H1 (cell line): Measurements from ENCODE around the gene SPOCK2. TPM values are rescaled to one million over a fixed set of nuclear protein-coding genes. Genes with fewer than 3 reads are reported as not detected.

ENCODE experiments used
- CTCF ChIA-PET: fragments of 300-600 bp; sonication (Branson Sonifier 250); formaldehyde crosslinking; loops from one replicate; lab custom pipeline; 2021; ENCODE audit not compliant: partially characterized antibody; lab: Charles Lee
- POLR2A ChIA-PET: fragments of 300-600 bp; sonication (Branson Sonifier 250); formaldehyde crosslinking; loops from one replicate; lab custom pipeline; 2021; ENCODE audit warnings: inconsistent platforms; ENCODE audit not compliant: partially characterized antibody; lab: Charles Lee
- DNase-seq, 2 experiments: peaks; one replicate each; pipeline versions ENCODE4 v3.0.0 to v3.0.0-alpha.2; 2010 to 2022; ENCODE audit warnings: low spot score in 2 of 2, low read depth in 1 of 2, mixed read lengths in 1 of 2
- FAIRE-seq: peaks from 2 replicates; lab custom pipeline; 2011; peaks lifted over from hg19 to GRCh38; lab: Jason Lieb, UNC
- H2AFZ ChIP-seq: 2 replicates; pipeline ENCODE4 v1.8.1; 2012; ENCODE audit warnings: low read length, inconsistent platforms
- H2AK5ac ChIP-seq: 2 replicates; pipeline ENCODE4 v1.6.1; 2013; ENCODE audit warnings: low read depth, low read length
- H2BK120ac ChIP-seq: replicated peaks from 2 replicates; pipeline ENCODE3; 2013; ENCODE audit warnings: low read depth, low read length, inconsistent platforms
- H2BK12ac ChIP-seq: 2 replicates; pipeline ENCODE4 v1.6.1; 2013; ENCODE audit warnings: low read depth, low read length
- H2BK15ac ChIP-seq: 2 replicates; pipeline ENCODE4 v1.6.1; 2013; ENCODE audit warnings: low read length
- H2BK20ac ChIP-seq: 2 replicates; pipeline ENCODE4 v1.6.1; 2013; ENCODE audit warnings: low read length
- H2BK5ac ChIP-seq: 2 replicates; pipeline ENCODE4 v1.6.1; 2013; ENCODE audit warnings: low read depth, low read length
- H3K14ac ChIP-seq: 2 replicates; pipeline ENCODE4 v1.6.1; 2013; ENCODE audit warnings: inconsistent platforms; ENCODE audit not compliant: insufficient read length
- H3K18ac ChIP-seq: 2 replicates; pipeline ENCODE4 v1.6.1; 2013; ENCODE audit warnings: low read length; ENCODE audit errors: extremely low read depth
- H3K23ac ChIP-seq: 2 replicates; pipeline ENCODE4 v1.6.1; 2013; ENCODE audit warnings: inconsistent platforms; ENCODE audit not compliant: insufficient read length
- H3K23me2 ChIP-seq: 2 replicates; pipeline ENCODE4 v1.6.1; 2013; ENCODE audit warnings: low read depth, low read length
- H3K27ac ChIP-seq: 2 replicates; pipeline ENCODE4 v1.6.1; 2011; ENCODE audit warnings: low read depth, low read length, inconsistent platforms
- H3K27me3 ChIP-seq, 4 experiments: replicated peaks in 1 of 4; 1 replicate in 1 of 4; 2 replicates in 3 of 4; pipeline versions ENCODE4 v1.6.1 to v1.8.1; 2011 to 2013; ENCODE audit warnings: low read length in 3 of 4, mild to moderate bottlenecking in 3 of 4, inconsistent platforms in 2 of 4, mixed read lengths in 2 of 4, moderate library complexity in 1 of 4; ENCODE audit not compliant: control insufficient read depth in 3 of 4, insufficient read depth in 3 of 4; ENCODE audit errors: extremely low read depth in 1 of 4
- H3K36me3 ChIP-seq, 4 experiments: 2 replicates each; pipeline versions ENCODE4 v1.6.1 to v1.8.1; 2011 to 2013; ENCODE audit warnings: mild to moderate bottlenecking in 4 of 4, low read length in 3 of 4, moderate library complexity in 2 of 4, control low read depth in 1 of 4, inconsistent platforms in 1 of 4; ENCODE audit not compliant: insufficient read depth in 4 of 4, control insufficient read depth in 2 of 4
- H3K4ac ChIP-seq: replicated peaks from 2 replicates; pipeline ENCODE3; 2013; ENCODE audit warnings: low read length, low read depth, mixed read lengths, inconsistent platforms; ENCODE audit not compliant: insufficient read length
- H3K4me1 ChIP-seq, 4 experiments: replicated peaks in 1 of 4; 1 replicate in 1 of 4; 2 replicates in 3 of 4; pipeline versions ENCODE4 v1.6.1 to v1.8.1; 2011 to 2013; ENCODE audit warnings: low read length in 3 of 4, inconsistent platforms in 2 of 4, mixed read lengths in 1 of 4; ENCODE audit not compliant: insufficient read depth in 4 of 4, control insufficient read depth in 3 of 4
- H3K4me2 ChIP-seq, 2 experiments: 2 replicates each; pipeline versions ENCODE4 v1.6.1 to v1.8.1; 2011 to 2013; ENCODE audit warnings: low read depth in 2 of 2, low read length in 2 of 2, control low read depth in 1 of 2, inconsistent platforms in 1 of 2, mild to moderate bottlenecking in 1 of 2; ENCODE audit not compliant: insufficient read depth in 1 of 2
- H3K4me3 ChIP-seq, 4 experiments: fragments of 200-600, 300-600 bp in 1 of 4; sonication (generic), shearing (Covaris generic), sonication (Bioruptor Twin) in 1 of 4; 2 replicates each; pipeline versions ENCODE4 v1.5.1 to v1.8.1; 2011 to 2016; ENCODE audit warnings: low read length in 4 of 4, low read depth in 3 of 4, control low read depth in 2 of 4, inconsistent platforms in 2 of 4, mild to moderate bottlenecking in 2 of 4, mixed read lengths in 1 of 4, moderate library complexity in 1 of 4; ENCODE audit not compliant: insufficient read depth in 2 of 4; ENCODE audit errors: extremely low read depth in 1 of 4
- H3K56ac ChIP-seq: replicated peaks from 2 replicates; pipeline ENCODE3; 2013; ENCODE audit warnings: low read depth, mild to moderate bottlenecking, mixed read lengths, low read length, inconsistent platforms; ENCODE audit not compliant: insufficient read length
- H3K79me1 ChIP-seq: 2 replicates; pipeline ENCODE4 v1.6.1; 2013; ENCODE audit warnings: low read depth, low read length, control low read depth
- H3K79me2 ChIP-seq, 2 experiments: 2 replicates each; pipeline versions ENCODE4 v1.6.1 to v1.8.1; 2012 to 2013; ENCODE audit warnings: low read length in 2 of 2, mild to moderate bottlenecking in 2 of 2, inconsistent platforms in 1 of 2; ENCODE audit not compliant: insufficient read depth in 2 of 2, control insufficient read depth in 1 of 2
- H3K9ac ChIP-seq, 4 experiments: replicated peaks in 1 of 4; 1 replicate in 1 of 4; 2 replicates in 3 of 4; pipeline versions ENCODE4 v1.6.1 to v1.8.1; 2011 to 2013; ENCODE audit warnings: low read depth in 3 of 4, low read length in 3 of 4, control low read depth in 2 of 4, mild to moderate bottlenecking in 2 of 4, moderate library complexity in 2 of 4, inconsistent platforms in 1 of 4; ENCODE audit errors: extremely low read depth in 1 of 4
- H3K9me3 ChIP-seq, 2 experiments: 2 replicates each; pipeline versions ENCODE4 v1.6.1 to v1.8.1; 2012 to 2013; ENCODE audit warnings: mild to moderate bottlenecking in 2 of 2, moderate library complexity in 2 of 2, control low read depth in 1 of 2, inconsistent platforms in 1 of 2, low read depth in 1 of 2, low read length in 1 of 2, mixed read lengths in 1 of 2; ENCODE audit not compliant: insufficient read depth in 2 of 2
- H4K20me1 ChIP-seq, 2 experiments: replicated peaks in 1 of 2; 2 replicates each; pipeline versions ENCODE3 to v1.8.1; 2011 to 2013; ENCODE audit warnings: inconsistent platforms in 2 of 2, low read length in 2 of 2, mild to moderate bottlenecking in 1 of 2; ENCODE audit not compliant: insufficient read depth in 2 of 2, control insufficient read depth in 1 of 2
- H4K5ac ChIP-seq: 2 replicates; pipeline ENCODE4 v1.6.1; 2013; ENCODE audit warnings: low read length, low read depth, mixed read lengths, inconsistent platforms; ENCODE audit not compliant: insufficient read length
- H4K8ac ChIP-seq: 2 replicates; pipeline ENCODE4 v1.8.0; 2013; ENCODE audit warnings: mild to moderate bottlenecking, moderate library complexity, low read length, inconsistent platforms; ENCODE audit not compliant: insufficient read depth; ENCODE audit errors: extremely low read depth
- H4K91ac ChIP-seq: replicated peaks from 2 replicates; pipeline ENCODE3; 2013; ENCODE audit warnings: low read length, mixed read lengths, inconsistent platforms; ENCODE audit not compliant: insufficient read length
- CBX5 ChIP-seq: fragments of 300-800, 300-1000 bp; sonication (generic); IDR thresholded peaks from 2 replicates; pipeline ENCODE4 v1.7.1; 2016; ENCODE audit warnings: antibody characterized with exemption, low read length, low read depth
- CHD1 ChIP-seq: IDR thresholded peaks from 2 replicates; pipeline ENCODE4 v1.6.1; 2012; ENCODE audit warnings: low read depth, low read length, improper control_type of control experiment
- CHD2 ChIP-seq: IDR thresholded peaks from 2 replicates; pipeline ENCODE4 v1.6.1; 2012; ENCODE audit warnings: low read length, improper control_type of control experiment
- E2F6 ChIP-seq: IDR thresholded peaks from 2 replicates; pipeline ENCODE4 v1.6.1; 2012; ENCODE audit warnings: inconsistent platforms
- FOSL1 ChIP-seq: IDR thresholded peaks from 2 replicates; pipeline ENCODE4 v1.6.1; 2011; ENCODE audit warnings: mild to moderate bottlenecking, low read depth, low read length, moderate library complexity; ENCODE audit not compliant: insufficient read depth
- HDAC6 ChIP-seq: IDR thresholded peaks from one replicate; pipeline ENCODE4 v1.7.1; 2012; ENCODE audit warnings: low read depth, mild to moderate bottlenecking, inconsistent platforms, low read length, moderate library complexity
- NANOG ChIP-seq: IDR thresholded peaks from 2 replicates; pipeline ENCODE4 v1.6.1; 2011; ENCODE audit warnings: low read length, low read depth, mild to moderate bottlenecking, inconsistent platforms; ENCODE audit not compliant: insufficient read depth, poor library complexity, severe bottlenecking
- PHF8 ChIP-seq: fragments of 200-600 bp; sonication (generic); conservative IDR thresholded peaks from 2 replicates; pipeline ENCODE4 v1.7.1; 2012; ENCODE audit warnings: low read depth, mild to moderate bottlenecking, inconsistent platforms, low read length, moderate library complexity
- RBBP5 ChIP-seq: IDR thresholded peaks from 2 replicates; pipeline ENCODE4 v1.7.1; 2012; ENCODE audit warnings: low read depth, mild to moderate bottlenecking, inconsistent platforms, low read length, moderate library complexity, borderline replicate concordance
- SP2 ChIP-seq: IDR thresholded peaks from 2 replicates; pipeline ENCODE4 v1.6.1; 2012; ENCODE audit warnings: mild to moderate bottlenecking, low read length, inconsistent platforms
- SP4 ChIP-seq: IDR thresholded peaks from 2 replicates; pipeline ENCODE4 v1.6.1; 2012; ENCODE audit warnings: low read length, inconsistent platforms
- SRF ChIP-seq: IDR thresholded peaks from 2 replicates; pipeline ENCODE4 v1.6.1; 2011; ENCODE audit warnings: mild to moderate bottlenecking, low read depth, low read length, moderate library complexity
- TAF1 ChIP-seq: IDR thresholded peaks from 2 replicates; pipeline ENCODE4 v1.6.1; 2011; ENCODE audit warnings: mild to moderate bottlenecking, low read depth, low read length
- TEAD4 ChIP-seq: IDR thresholded peaks from 2 replicates; pipeline ENCODE4 v1.6.1; 2012; ENCODE audit warnings: low read depth, low read length, inconsistent platforms, mixed read lengths
- WGBS, 2 experiments: shearing (Covaris generic) in 1 of 2; methylation state at CpG; one replicate each; pipeline versions ENCODE4 v1.1.6 to v1.1.7; 2013 to 2015; ENCODE audit warnings: low lambda C conversion rate in 2 of 2, mixed read lengths in 2 of 2, inconsistent platforms in 1 of 2, low coverage in 1 of 2, missing lambda C conversion rate in 1 of 2; ENCODE audit not compliant: insufficient replicate concordance in 2 of 2, insufficient coverage in 1 of 2, insufficient read length in 1 of 2; ENCODE audit errors: extremely low coverage in 1 of 2, missing lambda C conversion rate in 1 of 2; 5-methylcytosine and 5-hydroxymethylcytosine counted together
- polyA plus RNA-seq, 7 experiments: library from polyadenylated mRNA; depleted of rRNA in 3 of 7; stranded (reverse) in 5 of 7; unstranded in 2 of 7; fragments of >200 nt in 5 of 7; fragments of 200-250 nt in 2 of 7; gene quantifications; 1 replicate in 5 of 7; 2 replicates in 1 of 7; 4 replicates in 1 of 7; pipeline versions ENCODE4 v1.2.1 to v1.2.3, GENCODE V29; 2011 to 2013; ENCODE audit warnings: missing spikeins in 2 of 7, mixed read lengths in 2 of 7
- total RNA-seq: library from RNA; stranded (reverse); fragmentation: NEBNext Ultra II Directional; extraction: Animal tissue kit (Norgen Biotek cat#: 25700); gene quantifications from 2 replicates; pipeline ENCODE4 v1.2.1, GENCODE V29; 2021

The SPOCK2 gene
- total and polyA plus RNA-seq, 2 of the 8 experiments (the other 6 are each of a cell fraction or from before 2014, with no cell fraction given), result 1.5 to 1.9 TPM

- Histone ChIP-seq H4K91ac (no peak overlapping the region), H3K79me2 (no peaks in the 10 kb centered on the region), H3K79me1 (no peaks in the 10 kb centered on the region), H2AK5ac (no peak overlapping the region), H3K4me3 (no peak overlapping the region), H2AFZ (no peak overlapping the region), H2BK120ac (no peak overlapping the region), H2BK20ac (no peak overlapping the region), H3K4ac (no peak overlapping the region), H3K23me2 (no peaks in the 10 kb centered on the region), H3K27me3 (peaks cover 0 to 2% (median 0%) of the 10 kb centered on the region in 4 experiments; a peak in 1 of 7 replicates), H3K56ac (no peak overlapping the region), H3K9me3 (no peaks in the 10 kb centered on the region), H3K18ac (no peak overlapping the region), H2BK15ac (no peak overlapping the region), H3K4me1 (peaks cover 0 to 4% (median 4%) of the 10 kb centered on the region in 4 experiments; a peak in 3 of 7 replicates), H2BK5ac (no peak overlapping the region), H3K9ac (no peak overlapping the region), H3K23ac (no peak overlapping the region), H2BK12ac (no peak overlapping the region), H3K14ac (no peak overlapping the region), H4K5ac (no peak overlapping the region), H3K4me2 (no peak overlapping the region), H3K36me3 (no peaks in the 10 kb centered on the region), H3K27ac (no peak overlapping the region), H4K8ac (no peak overlapping the region), H4K20me1 (peaks cover 0 to under 1% of the 10 kb centered on the region in 2 experiments)
- ChIA-PET CTCF (interaction anchor here (0.8 to 4.2 kb wide), 14 partner anchors 11 to 142 kb away, joined by 3 to 42 read pairs (median 3); no protein-coding TSS in a partner anchor), POLR2A (no interaction called here)
- FAIRE-seq, result no peak
- DNase-seq, result no peak
- 94% methylated on average over 13 of the region's 13 CpGs; no CpG with 5 or more reads in 1 of the 2 experiments for WGBS, 2 experiments
- no peak for TF ChIP-seq RBBP5
- TF ChIP-seq CHD1, result no peak
- no peak for TF ChIP-seq FOSL1
- no peak for TF ChIP-seq SRF
- TF ChIP-seq TAF1, result no peak
- no peak for TF ChIP-seq SP4
- no peak for TF ChIP-seq E2F6
- no peak for TF ChIP-seq CBX5
- no peak for TF ChIP-seq CHD2
- no peak for TF ChIP-seq PHF8
- no peak for TF ChIP-seq TEAD4
- no peak for TF ChIP-seq HDAC6
- no peak for TF ChIP-seq NANOG
- no peak for TF ChIP-seq SP2
Observed at GRCh38 chr10:72038458-72039001, 49.8 kb downstream of the SPOCK2 start.
